Smooth muscle cell (in vitro differentiated cells): ENCODE data around the gene NFAT5. TPM values are rescaled to one million over a fixed set of nuclear protein-coding genes. Genes with fewer than 3 reads are reported as not detected.

Experiments
- DNase-seq: peaks from one replicate; lab custom pipeline; 2025; ENCODE audit not compliant: unreplicated experiment; lab: John Stamatoyannopoulos, UW
- H2AFZ ChIP-seq: fragments of 200-600 bp; sonication (generic); 2 replicates; pipeline ENCODE4 v1.6.0; 2016; ENCODE audit warnings: antibody characterized with exemption, low read depth, mild to moderate bottlenecking
- H3F3A ChIP-seq: fragments of 200-600 bp; sonication (generic); 2 replicates; pipeline ENCODE4 v1.6.0; 2017; ENCODE audit warnings: antibody characterized with exemption, low read depth
- H3K27ac ChIP-seq: fragments of 200-600 bp; sonication (generic); 2 replicates; pipeline ENCODE4 v1.5.1; 2016; ENCODE audit warnings: low read depth, mild to moderate bottlenecking
- H3K27me3 ChIP-seq: fragments of 200-600 bp; sonication (generic); 2 replicates; pipeline ENCODE4 v1.6.1; 2016; ENCODE audit warnings: low read depth, mild to moderate bottlenecking
- H3K36me3 ChIP-seq: fragments of 200-600 bp; sonication (generic); 2 replicates; pipeline ENCODE4 v1.5.1; 2016; ENCODE audit warnings: low read depth
- H3K4me1 ChIP-seq: fragments of 200-600 bp; sonication (generic); 2 replicates; pipeline ENCODE4 v1.5.1; 2016; ENCODE audit warnings: low read depth
- H3K4me2 ChIP-seq: fragments of 200-600 bp; sonication (generic); 2 replicates; pipeline ENCODE4 v1.6.0; 2016; ENCODE audit warnings: mild to moderate bottlenecking
- H3K4me3 ChIP-seq: fragments of 200-600 bp; sonication (generic); 2 replicates; pipeline ENCODE4 v1.5.1; 2016; ENCODE audit warnings: mild to moderate bottlenecking
- H3K79me2 ChIP-seq: fragments of 200-600 bp; sonication (generic); 2 replicates; pipeline ENCODE4 v1.6.0; 2016; ENCODE audit warnings: low read depth, mild to moderate bottlenecking
- H3K9ac ChIP-seq: fragments of 200-600 bp; sonication (generic); 2 replicates; pipeline ENCODE4 v1.6.0; 2016; ENCODE audit warnings: low read depth
- H3K9me3 ChIP-seq: fragments of 200-600 bp; sonication (generic); replicated peaks from 2 replicates; pipeline ENCODE4 v1.5.1; 2016; ENCODE audit warnings: low read depth
- H4K20me1 ChIP-seq: fragments of 200-600 bp; sonication (generic); 2 replicates; pipeline ENCODE4 v1.6.0; 2016; ENCODE audit warnings: low read depth
- WGBS: methylation state at CpG from one replicate; pipeline ENCODE4 v1.1.7; 2016; ENCODE audit warnings: low lambda C conversion rate; 5-methylcytosine and 5-hydroxymethylcytosine counted together
- polyA plus RNA-seq: library from polyadenylated mRNA; unstranded; fragments of >200 nt; fragmentation: Nextera tagmentation; extraction: Ambion mirVana; gene quantifications from 2 replicates; pipeline ENCODE4 v1.2.1, GENCODE V29; 2016
- total RNA-seq: library from RNA; depleted of rRNA; stranded (reverse); fragments of >200 nt; gene quantifications from 2 replicates; pipeline ENCODE4 v1.2.3, GENCODE V29; 2014
- TF ChIP-seq, protein P1 (sequence below): fragments of 200-600 bp; sonication (generic); IDR thresholded peaks from 2 replicates; pipeline ENCODE4 v1.5.1; 2017; ENCODE audit warnings: borderline replicate concordance, mild to moderate bottlenecking, antibody characterized with exemption; ENCODE audit not compliant: insufficient read depth, poor library complexity, severe bottlenecking

Gene NFAT5
- total and polyA plus RNA-seq, 2 experiments from 2014 or later, result 4.2 to 44.3 TPM

DNA sequence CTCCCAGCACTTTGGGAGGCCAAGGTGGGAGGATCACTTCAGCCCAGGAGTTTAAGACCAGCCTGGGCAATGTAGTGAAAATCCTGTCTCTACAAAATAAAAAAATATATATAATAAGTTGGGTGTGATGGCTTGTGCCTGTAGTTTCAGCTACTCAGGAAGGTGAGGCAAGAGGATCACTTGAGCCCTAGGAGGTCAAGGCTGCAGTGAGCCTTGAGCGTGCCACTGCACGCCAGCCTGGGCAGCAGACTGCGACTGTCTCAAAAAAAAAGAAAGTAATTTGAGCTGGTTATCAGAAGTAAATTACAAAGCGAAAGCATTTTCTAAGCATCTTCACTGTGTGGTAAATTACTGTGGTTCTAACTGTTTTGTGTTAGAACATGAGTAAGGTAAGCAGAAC lies 94.4 kb downstream of the NFAT5 start:
- 93% methylated on average over 4 of the region's 4 CpGs for WGBS
- TF ChIP-seq, protein P1, sequence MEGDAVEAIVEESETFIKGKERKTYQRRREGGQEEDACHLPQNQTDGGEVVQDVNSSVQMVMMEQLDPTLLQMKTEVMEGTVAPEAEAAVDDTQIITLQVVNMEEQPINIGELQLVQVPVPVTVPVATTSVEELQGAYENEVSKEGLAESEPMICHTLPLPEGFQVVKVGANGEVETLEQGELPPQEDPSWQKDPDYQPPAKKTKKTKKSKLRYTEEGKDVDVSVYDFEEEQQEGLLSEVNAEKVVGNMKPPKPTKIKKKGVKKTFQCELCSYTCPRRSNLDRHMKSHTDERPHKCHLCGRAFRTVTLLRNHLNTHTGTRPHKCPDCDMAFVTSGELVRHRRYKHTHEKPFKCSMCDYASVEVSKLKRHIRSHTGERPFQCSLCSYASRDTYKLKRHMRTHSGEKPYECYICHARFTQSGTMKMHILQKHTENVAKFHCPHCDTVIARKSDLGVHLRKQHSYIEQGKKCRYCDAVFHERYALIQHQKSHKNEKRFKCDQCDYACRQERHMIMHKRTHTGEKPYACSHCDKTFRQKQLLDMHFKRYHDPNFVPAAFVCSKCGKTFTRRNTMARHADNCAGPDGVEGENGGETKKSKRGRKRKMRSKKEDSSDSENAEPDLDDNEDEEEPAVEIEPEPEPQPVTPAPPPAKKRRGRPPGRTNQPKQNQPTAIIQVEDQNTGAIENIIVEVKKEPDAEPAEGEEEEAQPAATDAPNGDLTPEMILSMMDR, result no peak
- no peak for DNase-seq
- no peak overlapping the region for H3K27ac ChIP-seq
- H3F3A ChIP-seq, result no peaks in the 10 kb centered on the region
- H3K36me3 ChIP-seq, result peaks cover 16% of the 10 kb centered on the region
- H3K4me2 ChIP-seq, result no peak overlapping the region
- peaks cover 5% of the 10 kb centered on the region for H3K79me2 ChIP-seq
- H3K9me3 ChIP-seq, result no peaks in the 10 kb centered on the region
- H3K4me3 ChIP-seq, result no peak overlapping the region
- H3K27me3 ChIP-seq, result no peaks in the 10 kb centered on the region
- no peak overlapping the region for H2AFZ ChIP-seq
- no peak overlapping the region for H3K9ac ChIP-seq
- H3K4me1 ChIP-seq, result no peaks in the 10 kb centered on the region
- H4K20me1 ChIP-seq, result no peaks in the 10 kb centered on the region

DNA sequence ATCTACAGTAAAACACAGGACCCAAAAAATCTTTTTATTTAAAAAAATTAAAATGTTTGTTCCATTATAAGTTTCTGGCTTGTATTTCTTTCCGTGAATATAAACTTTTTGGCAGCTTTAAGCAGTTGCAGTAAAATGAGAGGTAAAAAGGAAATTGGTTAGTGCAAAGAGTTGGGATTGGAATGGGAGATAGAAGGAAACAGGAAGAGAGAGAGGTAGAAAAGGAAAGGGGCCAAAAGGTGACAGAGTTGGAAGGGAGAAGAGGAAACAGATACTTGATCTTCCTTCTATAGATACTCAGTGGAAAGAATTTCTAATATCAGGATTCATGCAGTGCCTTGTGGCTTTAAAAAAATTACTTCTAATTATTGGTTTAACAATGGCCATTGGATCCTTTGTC lies 97.1 kb downstream of the NFAT5 start:
- Histone ChIP-seq H3K4me2 (no peak overlapping the region), H3K4me3 (no peak overlapping the region), H2AFZ (no peak overlapping the region), H3K36me3 (peaks cover 12% of the 10 kb centered on the region), H3F3A (no peaks in the 10 kb centered on the region), H3K9ac (no peak overlapping the region), H3K27ac (no peak overlapping the region), H3K9me3 (no peaks in the 10 kb centered on the region), H3K27me3 (no peaks in the 10 kb centered on the region), H3K4me1 (no peaks in the 10 kb centered on the region), H3K79me2 (no peaks in the 10 kb centered on the region), H4K20me1 (no peaks in the 10 kb centered on the region)
- no peak for DNase-seq
- 100% methylated on average over 1 of the region's 1 CpG for WGBS
- TF ChIP-seq, protein P1, result no peak

DNA sequence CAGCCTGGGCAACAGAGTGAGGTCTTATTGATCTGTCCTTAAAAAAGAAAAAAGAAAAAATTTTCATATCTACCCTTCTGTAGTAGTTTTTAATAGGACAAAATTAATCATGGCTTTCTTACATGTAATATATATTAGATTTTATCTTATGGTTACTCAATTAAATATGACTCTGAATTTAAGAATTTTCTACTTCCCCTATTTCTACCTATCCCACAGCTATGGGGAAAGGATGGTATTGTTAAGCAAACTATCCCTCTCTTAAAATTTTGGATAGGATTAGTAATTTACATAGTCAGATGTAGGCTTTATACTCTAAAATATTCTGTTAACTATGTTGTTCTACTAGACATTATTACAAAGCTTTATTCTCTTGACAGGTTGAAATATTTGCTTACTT lies 98.1 kb downstream of the NFAT5 start:
- Histone ChIP-seq H2AFZ (no peak overlapping the region), H3F3A (no peaks in the 10 kb centered on the region), H4K20me1 (no peaks in the 10 kb centered on the region), H3K27ac (no peak overlapping the region), H3K36me3 (peaks cover 16% of the 10 kb centered on the region), H3K4me3 (no peak overlapping the region), H3K4me1 (no peaks in the 10 kb centered on the region), H3K9ac (no peak overlapping the region), H3K4me2 (no peak overlapping the region), H3K79me2 (no peaks in the 10 kb centered on the region), H3K27me3 (no peaks in the 10 kb centered on the region), H3K9me3 (no peaks in the 10 kb centered on the region)
- no peak for DNase-seq
- TF ChIP-seq, protein P1, result no peak

DNA sequence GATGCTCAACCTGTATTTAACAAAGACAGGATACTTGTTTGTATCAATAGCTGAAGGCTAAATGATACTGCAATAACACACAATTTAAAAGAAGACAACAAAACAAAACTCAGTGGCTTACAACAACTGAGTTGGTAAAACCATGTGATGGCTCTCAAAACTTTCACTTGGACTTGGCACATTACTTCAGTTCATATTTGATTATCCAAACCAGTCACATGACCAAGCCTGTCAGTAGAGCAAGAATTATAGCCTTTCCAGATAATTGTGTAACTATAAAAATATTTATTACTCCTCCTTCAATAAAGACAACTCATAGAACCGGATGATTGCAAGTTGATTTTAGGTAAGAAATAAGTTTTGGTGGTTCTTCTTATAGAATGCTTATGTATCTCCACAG lies 103.8 kb downstream of the NFAT5 start:
- Histone ChIP-seq H2AFZ (no peak overlapping the region), H3K79me2 (no peaks in the 10 kb centered on the region), H3F3A (no peaks in the 10 kb centered on the region), H3K9me3 (no peaks in the 10 kb centered on the region), H3K4me2 (no peak overlapping the region), H4K20me1 (peaks cover 19% of the 10 kb centered on the region), H3K4me1 (peaks cover 6% of the 10 kb centered on the region), H3K27me3 (no peaks in the 10 kb centered on the region), H3K36me3 (peaks cover 21% of the 10 kb centered on the region), H3K9ac (no peak overlapping the region), H3K4me3 (no peak overlapping the region), H3K27ac (peak overlapping the region; percentile 13)
- TF ChIP-seq, protein P1, result no peak
- DNase-seq, result no peak
- 98% methylated on average over 1 of the region's 1 CpG for WGBS
